Stimulated activated naive CD8-positive, alpha-beta T cell treated with anti-CD3 and anti-CD28 coated beads, Interleukin-15, Interleukin-2, amounts not matched to agents 100 ng/mL and 50 ng/mL, for 24 hours (primary cell): ENCODE data around the gene ZSCAN26.

Experiments used
- H3K27ac Mint-ChIP-seq: one replicate; pipeline ENCODE4 v1.8.0; 2021; ENCODE audit warnings: mild to moderate bottlenecking, mixed read lengths
- H3K27me3 Mint-ChIP-seq: one replicate; pipeline ENCODE4 v1.8.0; 2021; ENCODE audit warnings: mixed read lengths
- H3K36me3 Mint-ChIP-seq: one replicate; pipeline ENCODE4 v1.8.0; 2021; ENCODE audit warnings: low read depth, mixed read lengths
- H3K4me1 Mint-ChIP-seq: one replicate; pipeline ENCODE4 v1.8.0; 2021; ENCODE audit warnings: low read depth, mixed read lengths
- H3K4me3 Mint-ChIP-seq: one replicate; pipeline ENCODE4 v1.8.0; 2021; ENCODE audit warnings: mild to moderate bottlenecking, mixed read lengths
- H3K9me3 Mint-ChIP-seq: one replicate; pipeline ENCODE4 v1.8.0; 2021; ENCODE audit warnings: mixed read lengths

ZSCAN26 gene

DNA sequence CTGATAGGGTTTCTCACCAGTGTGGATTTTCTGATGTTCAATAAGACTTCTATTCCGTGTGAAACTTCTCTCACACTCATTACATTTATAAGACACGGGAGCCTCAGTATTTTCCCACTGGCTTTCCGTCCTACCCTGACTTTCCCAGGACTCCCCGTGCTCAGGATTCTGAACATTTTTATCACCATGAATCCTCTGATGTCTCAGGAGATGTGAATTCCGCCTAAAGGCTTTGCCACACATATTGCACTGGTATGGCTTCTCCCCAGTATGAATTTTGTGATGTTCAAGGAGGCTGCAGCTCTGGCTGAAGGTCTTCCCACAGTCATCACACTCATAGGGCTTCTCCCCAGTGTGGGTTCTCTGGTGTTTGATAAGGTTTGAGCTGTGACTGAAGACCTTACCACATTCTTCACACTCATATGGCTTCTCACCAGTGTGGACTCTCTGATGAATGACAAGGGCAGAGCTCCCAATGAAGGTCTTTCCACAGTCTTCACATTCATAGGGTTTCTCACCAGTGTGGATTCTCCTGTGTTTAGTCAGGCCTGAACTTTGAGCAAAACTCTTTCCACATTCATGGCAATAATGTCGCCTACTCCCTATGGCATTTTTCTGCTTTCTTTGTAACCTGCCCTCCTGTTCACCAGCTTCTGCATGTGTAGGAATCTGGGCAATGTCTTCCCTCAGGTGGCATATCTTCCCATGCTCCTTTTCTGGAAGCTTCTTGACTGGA is 21.6 kb upstream of the ZSCAN26 start:
- H3K4me1 Mint-ChIP-seq = peaks cover 10% of the 10 kb centered on the region
- no peak overlapping the region for H3K4me3 Mint-ChIP-seq
- no peak overlapping the region for H3K27ac Mint-ChIP-seq
- H3K9me3 Mint-ChIP-seq = no peaks in the 10 kb centered on the region
- no peaks in the 10 kb centered on the region for H3K27me3 Mint-ChIP-seq
- H3K36me3 Mint-ChIP-seq = peaks cover 50% of the 10 kb centered on the region

DNA sequence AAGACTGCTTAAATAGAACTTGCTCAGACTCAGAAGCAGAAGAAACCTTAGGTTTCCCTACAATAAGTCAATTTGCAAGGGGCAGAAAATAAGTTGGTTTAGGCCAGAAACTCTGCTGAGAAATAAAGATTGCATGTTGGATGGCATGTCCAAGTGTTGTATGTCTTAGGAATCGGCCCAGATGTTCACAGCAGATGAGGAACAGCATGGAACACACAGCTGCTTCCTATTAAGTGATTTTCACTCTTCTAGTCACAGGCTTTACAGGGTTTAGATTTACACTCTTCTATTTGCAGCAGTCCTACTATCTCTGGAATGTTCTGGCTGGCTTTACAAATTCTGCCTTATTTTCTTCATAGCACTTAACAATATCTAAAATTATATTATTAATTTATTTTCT is 18.0 kb upstream of the ZSCAN26 start:
- no peaks in the 10 kb centered on the region for H3K9me3 Mint-ChIP-seq
- H3K27me3 Mint-ChIP-seq = no peaks in the 10 kb centered on the region
- no peak overlapping the region for H3K27ac Mint-ChIP-seq
- H3K4me3 Mint-ChIP-seq = no peak overlapping the region
- H3K36me3 Mint-ChIP-seq = peaks cover 39% of the 10 kb centered on the region
- peaks cover 36% of the 10 kb centered on the region for H3K4me1 Mint-ChIP-seq

DNA sequence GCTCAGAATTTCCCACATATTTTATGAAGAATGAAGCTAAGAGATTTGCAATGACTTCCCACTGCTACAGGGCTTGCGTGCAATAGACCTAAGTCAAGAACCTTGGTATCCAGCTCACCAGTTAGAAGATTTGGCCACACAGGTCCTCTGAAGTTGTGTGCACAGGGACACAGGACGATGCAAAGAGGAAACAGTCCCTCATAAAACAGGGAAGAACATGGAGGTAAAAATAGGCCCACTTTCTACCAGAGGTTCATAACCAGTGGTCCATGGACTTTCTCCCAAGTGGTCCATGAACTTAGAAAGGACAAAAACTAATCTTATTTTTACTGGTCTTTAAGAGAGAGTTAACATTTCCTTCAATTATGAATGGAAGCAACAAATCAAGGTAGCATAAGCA is 16.2 kb upstream of the ZSCAN26 start:
- H3K4me3 Mint-ChIP-seq = peak overlapping the region; percentile 98
- no peak overlapping the region for H3K27ac Mint-ChIP-seq
- H3K36me3 Mint-ChIP-seq = peaks cover 24% of the 10 kb centered on the region
- H3K27me3 Mint-ChIP-seq = no peaks in the 10 kb centered on the region
- H3K9me3 Mint-ChIP-seq = no peaks in the 10 kb centered on the region
- peaks cover 36% of the 10 kb centered on the region for H3K4me1 Mint-ChIP-seq

DNA sequence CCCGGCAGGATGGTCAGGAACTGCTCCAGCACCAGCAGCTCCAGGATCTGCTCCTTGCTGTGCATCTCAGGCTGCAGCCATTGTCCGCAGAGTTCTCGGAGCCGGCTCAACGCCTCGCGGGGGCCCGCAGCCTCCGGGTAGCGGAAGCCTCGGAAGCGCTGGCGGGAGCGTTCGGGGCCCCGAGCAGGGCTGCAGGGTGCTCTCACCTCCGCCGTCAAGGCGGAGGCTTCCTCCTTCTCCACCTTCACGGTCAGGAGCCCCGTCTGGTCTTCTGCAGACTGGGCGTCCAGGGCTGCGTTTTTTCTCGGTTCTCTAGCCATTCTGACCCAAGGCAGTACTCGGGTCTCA is 15.3 kb upstream of the ZSCAN26 start:
- peaks cover 17% of the 10 kb centered on the region for H3K36me3 Mint-ChIP-seq
- H3K27me3 Mint-ChIP-seq = no peaks in the 10 kb centered on the region
- H3K9me3 Mint-ChIP-seq = no peaks in the 10 kb centered on the region
- peak overlapping the region; percentile 98 for H3K4me3 Mint-ChIP-seq
- H3K27ac Mint-ChIP-seq = peak overlapping the region; percentile 96
- peaks cover 36% of the 10 kb centered on the region for H3K4me1 Mint-ChIP-seq

- Mint-ChIP-seq H3K36me3 (peaks cover 11% of the 10 kb centered on the region), H3K4me3 (peak within 1 kb of the TSS; percentile 98), H3K4me1 (peaks cover 36% of the 10 kb centered on the region), H3K27me3 (no peaks in the 10 kb centered on the region), H3K27ac (peak within 1 kb of the TSS; percentile 96), H3K9me3 (no peaks in the 10 kb centered on the region)
These were observed 14.7 kb upstream of the ZSCAN26 start, which contains the start of gene ZKSCAN4 for GRCh38 chr6:28252009-28252975. Gene ZKSCAN4 (minus strand): TSS chr6:28252269. CDS start chr6:28251980, 289 bp downstream.

DNA sequence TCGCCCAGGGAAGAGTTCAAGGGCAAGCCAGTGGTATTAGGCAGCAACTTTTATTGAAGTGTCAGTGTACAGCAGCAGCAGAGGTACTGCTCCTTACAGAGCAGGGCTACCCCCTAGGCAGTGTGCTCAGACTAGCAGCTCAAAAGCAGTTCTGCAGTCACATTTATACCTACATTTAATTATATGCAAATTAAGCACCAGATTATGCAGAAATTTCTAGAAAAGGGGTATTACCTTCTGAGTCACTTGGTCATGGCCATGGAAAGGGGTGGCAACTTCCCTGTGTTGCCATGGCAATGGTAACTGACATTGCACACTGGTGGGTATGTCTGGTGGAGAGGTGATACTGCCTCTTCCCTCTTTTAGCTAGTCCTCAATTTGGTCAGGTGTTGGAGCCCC is 12.8 kb upstream of the ZSCAN26 start:
- no peak overlapping the region for H3K4me3 Mint-ChIP-seq
- H3K9me3 Mint-ChIP-seq = peaks cover 7% of the 10 kb centered on the region
- no peak overlapping the region for H3K27ac Mint-ChIP-seq
- H3K4me1 Mint-ChIP-seq = peaks cover 41% of the 10 kb centered on the region
- peaks cover 11% of the 10 kb centered on the region for H3K36me3 Mint-ChIP-seq
- H3K27me3 Mint-ChIP-seq = peaks cover 3% of the 10 kb centered on the region

DNA sequence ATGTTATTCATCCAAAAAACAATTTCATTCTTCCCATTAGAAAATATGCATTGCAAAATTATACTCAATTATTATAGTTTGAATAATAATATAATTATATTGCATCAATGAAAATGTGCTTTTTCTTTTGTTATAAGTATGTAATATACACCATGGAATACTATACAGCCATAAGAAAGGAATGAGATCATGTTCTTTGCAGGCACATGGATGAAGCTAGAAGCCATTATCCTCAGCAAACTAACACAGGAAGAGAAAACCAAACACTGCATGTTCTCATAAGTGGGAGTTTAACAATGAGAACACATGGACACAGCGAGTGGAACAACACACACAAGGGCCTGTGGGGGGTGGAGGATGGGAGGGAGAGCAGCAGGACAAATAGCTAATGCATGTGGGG is 9.9 kb upstream of the ZSCAN26 start:
- Mint-ChIP-seq H3K4me1 (peaks cover 19% of the 10 kb centered on the region), H3K27me3 (peaks cover 7% of the 10 kb centered on the region), H3K9me3 (peaks cover 17% of the 10 kb centered on the region), H3K36me3 (peaks cover 5% of the 10 kb centered on the region), H3K4me3 (no peak overlapping the region), H3K27ac (no peak overlapping the region)

DNA sequence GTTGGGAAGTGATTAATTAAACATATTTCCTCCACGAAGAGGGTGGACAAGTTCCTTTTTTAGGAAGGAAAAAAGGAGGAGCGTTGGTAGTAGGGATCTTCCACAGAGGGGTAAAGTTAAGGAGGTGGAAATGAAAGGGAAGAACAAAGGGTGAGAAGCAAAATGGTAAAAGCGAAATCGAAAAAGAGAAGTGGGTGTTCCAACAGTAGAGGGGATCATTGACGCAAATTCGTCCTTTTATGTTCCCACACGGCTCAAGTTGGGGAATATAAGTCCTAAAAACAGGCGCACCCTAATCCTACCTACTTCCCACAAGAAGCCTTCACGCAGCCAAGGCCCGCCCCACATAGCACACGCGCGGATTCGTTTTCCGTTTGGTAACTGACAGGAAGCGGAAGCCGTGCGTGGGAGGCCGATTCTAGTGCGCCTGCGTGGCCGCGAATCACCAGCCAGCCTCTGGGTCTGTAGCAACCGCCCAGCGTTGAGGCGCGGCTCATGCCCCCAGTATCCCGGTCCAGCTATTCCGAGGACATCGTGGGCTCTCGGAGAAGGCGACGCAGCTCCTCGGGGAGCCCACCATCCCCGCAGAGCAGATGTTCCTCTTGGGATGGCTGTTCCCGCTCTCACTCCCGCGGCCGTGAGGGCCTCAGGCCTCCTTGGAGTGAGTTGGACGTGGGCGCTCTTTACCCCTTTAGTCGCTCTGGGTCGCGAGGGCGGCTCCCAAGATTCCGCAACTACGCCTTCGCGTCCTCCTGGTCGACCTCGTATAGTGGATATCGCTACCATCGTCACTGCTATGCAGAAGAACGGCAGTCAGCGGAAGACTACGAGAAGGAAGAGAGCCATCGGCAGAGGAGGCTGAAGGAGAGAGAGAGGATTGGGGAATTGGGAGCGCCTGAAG is 7.8 kb upstream of the ZSCAN26 start, which contains the start of gene NKAPL:
Gene NKAPL (plus strand): TSS at position 421 of the 901 bp plus-strand sequence. CDS start 75 bp downstream, at position 496.
- Mint-ChIP-seq H3K4me3 (peak within 1 kb of the TSS; percentile 64), H3K36me3 (peaks cover 5% of the 10 kb centered on the region), H3K4me1 (peaks cover 5% of the 10 kb centered on the region), H3K9me3 (peaks cover 17% of the 10 kb centered on the region), H3K27ac (peak within 1 kb of the TSS; percentile 56), H3K27me3 (peaks cover 7% of the 10 kb centered on the region)

DNA sequence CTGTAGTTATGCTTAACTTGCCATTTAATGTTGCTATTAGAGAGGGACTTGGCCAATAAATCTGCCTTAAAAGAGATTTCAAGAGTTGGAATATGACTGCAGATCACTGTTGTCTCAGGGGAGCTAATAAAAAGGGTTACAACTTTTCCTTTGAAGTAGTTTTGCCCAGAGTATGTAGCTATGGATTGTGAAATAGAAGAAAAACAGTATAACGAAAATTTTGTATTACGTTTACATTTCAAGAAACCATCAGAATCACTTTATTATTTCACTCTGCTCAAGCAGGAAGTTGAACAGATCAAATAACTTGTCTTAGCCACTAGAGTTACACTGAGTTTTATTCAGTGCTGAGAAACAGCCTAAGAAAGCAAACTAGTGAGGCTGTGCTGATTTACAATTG is 3.0 kb upstream of the ZSCAN26 start:
- Mint-ChIP-seq H3K27ac (no peak overlapping the region), H3K36me3 (peaks cover 1% of the 10 kb centered on the region), H3K27me3 (peaks cover 3% of the 10 kb centered on the region), H3K9me3 (peaks cover 10% of the 10 kb centered on the region), H3K4me1 (peaks cover 9% of the 10 kb centered on the region), H3K4me3 (no peak overlapping the region)

GRCh38 chr6:28264834-28265401 is 2.0 kb upstream of the ZSCAN26 start:
- peaks cover 16% of the 10 kb centered on the region for H3K4me1 Mint-ChIP-seq
- peaks cover 4% of the 10 kb centered on the region for H3K9me3 Mint-ChIP-seq
- H3K4me3 Mint-ChIP-seq = no peak overlapping the region
- no peaks in the 10 kb centered on the region for H3K27me3 Mint-ChIP-seq
- H3K36me3 Mint-ChIP-seq = no peaks in the 10 kb centered on the region
- H3K27ac Mint-ChIP-seq = no peak overlapping the region

DNA sequence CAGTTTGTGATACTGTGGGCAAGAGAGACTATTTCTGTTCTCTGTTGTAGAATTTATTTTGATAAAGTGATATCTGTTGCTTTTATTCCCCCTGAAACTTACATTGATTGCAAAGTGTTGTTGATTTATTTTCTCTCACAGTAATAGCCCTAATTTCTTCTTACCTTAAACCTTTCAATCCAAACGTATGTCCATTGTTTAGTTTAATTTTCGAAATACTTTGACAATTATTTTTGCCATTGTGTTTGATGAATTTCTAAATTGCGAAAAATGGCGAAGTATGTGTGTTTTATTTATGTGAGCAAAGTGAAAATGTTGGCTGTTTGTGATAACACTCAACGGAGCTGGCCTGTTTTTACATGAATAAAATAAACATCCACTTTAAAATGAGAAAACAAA is 381 bp upstream of the ZSCAN26 start:
- Mint-ChIP-seq H3K4me1 (peaks cover 23% of the 10 kb centered on the region), H3K9me3 (no peaks in the 10 kb centered on the region), H3K36me3 (no peaks in the 10 kb centered on the region), H3K27ac (no peak overlapping the region), H3K4me3 (no peak overlapping the region), H3K27me3 (no peaks in the 10 kb centered on the region)

GRCh38 chr6:28267695-28268059 is 734 bp downstream of the ZSCAN26 start:
- no peak overlapping the region for H3K27ac Mint-ChIP-seq
- H3K4me1 Mint-ChIP-seq = peaks cover 23% of the 10 kb centered on the region
- no peaks in the 10 kb centered on the region for H3K27me3 Mint-ChIP-seq
- no peaks in the 10 kb centered on the region for H3K9me3 Mint-ChIP-seq
- no peaks in the 10 kb centered on the region for H3K36me3 Mint-ChIP-seq
- H3K4me3 Mint-ChIP-seq = no peak overlapping the region

DNA sequence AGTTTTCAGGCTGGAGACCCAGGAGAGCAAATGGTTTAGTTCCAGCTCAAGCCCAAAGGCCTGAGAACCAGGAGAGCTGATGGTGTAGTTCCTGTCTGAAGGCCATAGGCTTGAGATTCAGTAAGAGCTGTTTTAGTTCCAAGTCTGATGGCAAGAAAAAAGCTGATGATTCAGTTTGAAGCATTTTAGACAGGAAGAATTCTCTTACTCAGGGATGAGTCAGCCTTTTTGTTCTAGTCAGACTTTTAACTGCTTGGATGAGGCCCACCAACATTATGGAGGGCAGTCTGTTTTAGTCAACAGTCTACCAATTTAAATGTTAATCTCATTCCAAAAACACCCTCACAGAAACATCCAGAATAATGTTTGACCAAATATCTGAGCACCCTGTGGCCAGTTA is 2.5 kb downstream of the ZSCAN26 start:
- peaks cover 10% of the 10 kb centered on the region for H3K36me3 Mint-ChIP-seq
- H3K4me3 Mint-ChIP-seq = no peak overlapping the region
- peaks cover 23% of the 10 kb centered on the region for H3K4me1 Mint-ChIP-seq
- no peaks in the 10 kb centered on the region for H3K9me3 Mint-ChIP-seq
- H3K27me3 Mint-ChIP-seq = no peaks in the 10 kb centered on the region
- H3K27ac Mint-ChIP-seq = peak overlapping the region; percentile 77

DNA sequence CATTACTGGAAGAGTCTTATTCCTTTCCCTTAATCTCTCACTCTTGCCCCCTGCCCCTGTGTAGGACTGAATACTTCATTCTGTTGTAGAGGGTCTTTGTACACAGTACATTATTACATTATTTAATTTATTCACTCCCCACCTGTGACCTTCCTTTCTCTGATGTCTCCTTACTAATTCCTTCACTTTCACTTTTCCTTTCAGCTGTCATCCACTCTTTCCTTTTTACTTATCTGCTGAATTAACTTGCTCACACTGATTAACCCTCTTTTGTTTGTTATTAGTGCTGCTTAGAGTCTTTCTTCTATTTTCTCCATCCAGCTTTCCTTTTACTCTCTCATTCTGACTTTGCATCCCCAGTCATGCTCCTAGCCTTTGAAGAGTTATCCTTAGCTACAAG is 7.9 kb downstream of the ZSCAN26 start:
- Mint-ChIP-seq H3K27me3 (no peaks in the 10 kb centered on the region), H3K4me3 (no peak overlapping the region), H3K4me1 (peaks cover 15% of the 10 kb centered on the region), H3K9me3 (no peaks in the 10 kb centered on the region), H3K27ac (peak overlapping the region; percentile 7), H3K36me3 (peaks cover 43% of the 10 kb centered on the region)
